HepG2 (cell line): Measurements from ENCODE around the gene ZNF22. TPM values are rescaled to one million over a fixed set of nuclear protein-coding genes. Genes with fewer than 3 reads are reported as not detected.

Experiments used
- PHB2 ChIP-seq: fragments of 450-650 bp; IDR thresholded peaks from 2 replicates; pipeline ENCODE4 v1.6.1; 2018; ENCODE audit not compliant: partially characterized antibody
- SMARCC2 ChIP-seq: fragments of 450-650 bp; IDR thresholded peaks from 2 replicates; pipeline ENCODE4 v1.6.1; 2017; ENCODE audit warnings: antibody characterized with exemption, mild to moderate bottlenecking
- TCF12 ChIP-seq, 2 experiments: fragments of 450-650 bp in 1 of 2; sonication (generic) in 1 of 2; formaldehyde crosslinking in 1 of 2; IDR thresholded peaks; 2 replicates each; pipeline versions ENCODE4 v1.6.1 to v1.8.0; 2017 to 2022; ENCODE audit warnings: antibody characterized with exemption in 1 of 2, mild to moderate bottlenecking in 1 of 2, missing genetic modification reagents in 1 of 2, moderate library complexity in 1 of 2
- ZNF33B ChIP-seq: sonication (generic); formaldehyde crosslinking; IDR thresholded peaks from 2 replicates; pipeline ENCODE4 v1.5.1; 2020; ENCODE audit warnings: mild to moderate bottlenecking, missing genetic modification reagents
- ZNF546 ChIP-seq: sonication (generic); formaldehyde crosslinking; conservative IDR thresholded peaks from 2 replicates; pipeline ENCODE4 v1.8.1; 2023; ENCODE audit warnings: mild to moderate bottlenecking, missing genetic modification reagents
- ZNF772 ChIP-seq: sonication (generic); formaldehyde crosslinking; IDR thresholded peaks from 2 replicates; pipeline ENCODE4 v1.5.0; 2020; ENCODE audit warnings: mild to moderate bottlenecking, missing genetic modification reagents
- polyA plus RNA-seq, 8 experiments: library from polyadenylated mRNA; depleted of rRNA in 3 of 8; stranded (reverse) in 7 of 8; unstranded in 1 of 8; fragments of >200 nt; fragmentation: Illumina TruSeq in 4 of 8; extraction: Trizol in 4 of 8; gene quantifications; 2 replicates each; pipeline versions ENCODE4 v1.2.1 to v1.2.3, GENCODE V29; 2011 to 2016; ENCODE audit warnings: low read depth in 4 of 8, missing spikeins in 1 of 8, mixed read lengths in 1 of 8; ENCODE audit not compliant: insufficient read depth in 1 of 8
- total RNA-seq, 5 experiments: library from RNA; depleted of rRNA; stranded (reverse); fragments of >200 nt; fragmentation: Illumina TruSeq; extraction: Trizol; gene quantifications; 2 replicates each; pipeline ENCODE4 v1.2.3, GENCODE V29; 2016; ENCODE audit warnings: low read depth in 1 of 5
- TF ChIP-seq, protein P1 (sequence below): sonication (generic); formaldehyde crosslinking; conservative IDR thresholded peaks from 2 replicates; pipeline ENCODE4 v1.8.0; 2022; ENCODE audit warnings: low read depth, missing genetic modification reagents
- TF ChIP-seq, protein P2 (sequence below): sonication (generic); formaldehyde crosslinking; IDR thresholded peaks from 2 replicates; pipeline ENCODE4 v1.5.1; 2020; ENCODE audit warnings: mild to moderate bottlenecking, missing genetic modification reagents, moderate library complexity
- TF ChIP-seq, protein P3 (sequence below): sonication (generic); formaldehyde crosslinking; IDR thresholded peaks from 2 replicates; pipeline ENCODE4 v1.5.0; 2020; ENCODE audit warnings: missing genetic modification reagents, mild to moderate bottlenecking, borderline replicate concordance
- TF ChIP-seq, protein P4 (sequence below): sonication (generic); formaldehyde crosslinking; IDR thresholded peaks from 2 replicates; pipeline ENCODE4 v1.4.0; 2020; ENCODE audit warnings: missing genetic modification reagents
- TF ChIP-seq, protein P5 (sequence below): sonication (generic); formaldehyde crosslinking; IDR thresholded peaks from 2 replicates; pipeline ENCODE4 v1.4.0; 2020; ENCODE audit warnings: missing genetic modification reagents
- TF ChIP-seq, protein P6 (sequence below): sonication (generic); formaldehyde crosslinking; IDR thresholded peaks from 2 replicates; pipeline ENCODE4 v1.5.0; 2020; ENCODE audit warnings: mild to moderate bottlenecking, missing genetic modification reagents
- TF ChIP-seq, protein P7 (sequence below): sonication (generic); formaldehyde crosslinking; IDR thresholded peaks from 2 replicates; pipeline ENCODE4 v1.4.0; 2020; ENCODE audit warnings: low read depth, mild to moderate bottlenecking, missing genetic modification reagents
- TF ChIP-seq, protein P8 (sequence below): sonication (generic); formaldehyde crosslinking; IDR thresholded peaks from 2 replicates; pipeline ENCODE4 v1.8.0; 2023; ENCODE audit warnings: mild to moderate bottlenecking, missing genetic modification reagents
- TF ChIP-seq, protein P9 (sequence below): sonication (generic); formaldehyde crosslinking; IDR thresholded peaks from 2 replicates; pipeline ENCODE4 v1.4.0; 2020; ENCODE audit warnings: missing genetic modification reagents

ZNF22 gene
- total and polyA plus RNA-seq, 2 of the 13 experiments (the other 11 are each of a cell fraction or from before 2014, with no cell fraction given), result 0.40 to 1.3 TPM

DNA sequence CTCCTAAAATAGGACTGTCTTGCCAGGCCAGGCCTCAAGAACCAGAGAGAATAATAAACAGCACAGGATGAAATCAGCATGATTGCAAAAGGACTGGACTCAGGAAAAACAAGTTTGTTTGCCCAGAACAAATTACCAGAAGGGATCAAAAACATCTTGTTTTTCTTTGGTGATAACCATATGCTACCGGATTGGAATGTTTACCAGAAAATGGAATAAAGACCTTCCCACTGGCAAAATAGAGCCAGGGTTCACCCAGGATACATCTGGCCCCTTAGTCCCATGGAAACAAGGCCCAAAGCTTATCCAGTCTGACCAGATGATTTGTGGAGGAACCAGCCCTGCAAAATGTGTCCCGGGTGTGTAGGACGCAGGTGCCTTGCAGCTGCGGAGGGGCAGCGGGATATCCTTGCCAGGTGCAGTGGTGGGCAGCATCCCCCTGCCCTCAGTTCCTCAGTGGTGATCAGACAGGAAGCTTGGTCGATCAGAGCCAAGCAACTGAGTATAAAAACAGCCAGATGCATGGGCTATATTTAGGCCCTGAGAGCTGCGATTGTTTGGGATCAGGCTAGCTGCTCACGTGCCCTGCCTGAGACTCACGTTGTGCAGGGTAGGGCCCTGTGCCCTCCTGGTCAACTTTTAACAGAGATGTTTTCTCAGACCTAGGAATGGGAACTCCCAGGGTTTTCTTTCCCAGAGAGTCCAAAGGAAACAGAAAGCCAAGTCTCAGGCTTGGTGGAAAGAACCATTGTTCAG is 4.6 kb upstream of the ZNF22 start (continued):
- TF ChIP-seq, protein P1, sequence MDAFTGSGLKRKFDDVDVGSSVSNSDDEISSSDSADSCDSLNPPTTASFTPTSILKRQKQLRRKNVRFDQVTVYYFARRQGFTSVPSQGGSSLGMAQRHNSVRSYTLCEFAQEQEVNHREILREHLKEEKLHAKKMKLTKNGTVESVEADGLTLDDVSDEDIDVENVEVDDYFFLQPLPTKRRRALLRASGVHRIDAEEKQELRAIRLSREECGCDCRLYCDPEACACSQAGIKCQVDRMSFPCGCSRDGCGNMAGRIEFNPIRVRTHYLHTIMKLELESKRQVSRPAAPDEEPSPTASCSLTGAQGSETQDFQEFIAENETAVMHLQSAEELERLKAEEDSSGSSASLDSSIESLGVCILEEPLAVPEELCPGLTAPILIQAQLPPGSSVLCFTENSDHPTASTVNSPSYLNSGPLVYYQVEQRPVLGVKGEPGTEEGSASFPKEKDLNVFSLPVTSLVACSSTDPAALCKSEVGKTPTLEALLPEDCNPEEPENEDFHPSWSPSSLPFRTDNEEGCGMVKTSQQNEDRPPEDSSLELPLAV (CRISPR knock-in tag), result no peak
- TF ChIP-seq, protein P2, sequence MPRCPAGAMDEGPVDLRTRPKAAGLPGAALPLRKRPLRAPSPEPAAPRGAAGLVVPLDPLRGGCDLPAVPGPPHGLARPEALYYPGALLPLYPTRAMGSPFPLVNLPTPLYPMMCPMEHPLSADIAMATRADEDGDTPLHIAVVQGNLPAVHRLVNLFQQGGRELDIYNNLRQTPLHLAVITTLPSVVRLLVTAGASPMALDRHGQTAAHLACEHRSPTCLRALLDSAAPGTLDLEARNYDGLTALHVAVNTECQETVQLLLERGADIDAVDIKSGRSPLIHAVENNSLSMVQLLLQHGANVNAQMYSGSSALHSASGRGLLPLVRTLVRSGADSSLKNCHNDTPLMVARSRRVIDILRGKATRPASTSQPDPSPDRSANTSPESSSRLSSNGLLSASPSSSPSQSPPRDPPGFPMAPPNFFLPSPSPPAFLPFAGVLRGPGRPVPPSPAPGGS, result no peak
- TF ChIP-seq, protein P3, sequence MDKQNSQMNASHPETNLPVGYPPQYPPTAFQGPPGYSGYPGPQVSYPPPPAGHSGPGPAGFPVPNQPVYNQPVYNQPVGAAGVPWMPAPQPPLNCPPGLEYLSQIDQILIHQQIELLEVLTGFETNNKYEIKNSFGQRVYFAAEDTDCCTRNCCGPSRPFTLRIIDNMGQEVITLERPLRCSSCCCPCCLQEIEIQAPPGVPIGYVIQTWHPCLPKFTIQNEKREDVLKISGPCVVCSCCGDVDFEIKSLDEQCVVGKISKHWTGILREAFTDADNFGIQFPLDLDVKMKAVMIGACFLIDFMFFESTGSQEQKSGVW (CRISPR knock-in tag), result no peak
- TF ChIP-seq ZNF772 (no peak), ZNF33B (CRISPR knock-in tag) (no peak), ZNF546 (CRISPR knock-in tag) (no peak), TCF12 (IDR thresholded peaks at IDR 0.05) (no peak), TCF12 (CRISPR knock-in tag; IDR thresholded peaks at IDR 0.05) (no peak), SMARCC2 (no peak), PHB2 (no peak)
- TF ChIP-seq, protein P4, sequence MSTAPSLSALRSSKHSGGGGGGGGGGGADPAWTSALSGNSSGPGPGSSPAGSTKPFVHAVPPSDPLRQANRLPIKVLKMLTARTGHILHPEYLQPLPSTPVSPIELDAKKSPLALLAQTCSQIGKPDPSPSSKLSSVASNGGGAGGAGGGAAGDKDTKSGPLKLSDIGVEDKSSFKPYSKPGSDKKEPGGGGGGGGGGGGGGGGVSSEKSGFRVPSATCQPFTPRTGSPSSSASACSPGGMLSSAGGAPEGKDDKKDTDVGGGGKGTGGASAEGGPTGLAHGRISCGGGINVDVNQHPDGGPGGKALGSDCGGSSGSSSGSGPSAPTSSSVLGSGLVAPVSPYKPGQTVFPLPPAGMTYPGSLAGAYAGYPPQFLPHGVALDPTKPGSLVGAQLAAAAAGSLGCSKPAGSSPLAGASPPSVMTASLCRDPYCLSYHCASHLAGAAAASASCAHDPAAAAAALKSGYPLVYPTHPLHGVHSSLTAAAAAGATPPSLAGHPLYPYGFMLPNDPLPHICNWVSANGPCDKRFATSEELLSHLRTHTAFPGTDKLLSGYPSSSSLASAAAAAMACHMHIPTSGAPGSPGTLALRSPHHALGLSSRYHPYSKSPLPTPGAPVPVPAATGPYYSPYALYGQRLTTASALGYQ (CRISPR knock-in tag), result peak; percentile 75; the same call in 1 of the 2 replicates
- TF ChIP-seq, protein P5, sequence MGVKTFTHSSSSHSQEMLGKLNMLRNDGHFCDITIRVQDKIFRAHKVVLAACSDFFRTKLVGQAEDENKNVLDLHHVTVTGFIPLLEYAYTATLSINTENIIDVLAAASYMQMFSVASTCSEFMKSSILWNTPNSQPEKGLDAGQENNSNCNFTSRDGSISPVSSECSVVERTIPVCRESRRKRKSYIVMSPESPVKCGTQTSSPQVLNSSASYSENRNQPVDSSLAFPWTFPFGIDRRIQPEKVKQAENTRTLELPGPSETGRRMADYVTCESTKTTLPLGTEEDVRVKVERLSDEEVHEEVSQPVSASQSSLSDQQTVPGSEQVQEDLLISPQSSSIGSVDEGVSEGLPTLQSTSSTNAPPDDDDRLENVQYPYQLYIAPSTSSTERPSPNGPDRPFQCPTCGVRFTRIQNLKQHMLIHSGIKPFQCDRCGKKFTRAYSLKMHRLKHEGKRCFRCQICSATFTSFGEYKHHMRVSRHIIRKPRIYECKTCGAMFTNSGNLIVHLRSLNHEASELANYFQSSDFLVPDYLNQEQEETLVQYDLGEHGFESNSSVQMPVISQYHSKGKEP (CRISPR knock-in tag), result 0 out of 2 replicates have a peak, but pooled peaks have one; percentile 30
- TF ChIP-seq, protein P6, sequence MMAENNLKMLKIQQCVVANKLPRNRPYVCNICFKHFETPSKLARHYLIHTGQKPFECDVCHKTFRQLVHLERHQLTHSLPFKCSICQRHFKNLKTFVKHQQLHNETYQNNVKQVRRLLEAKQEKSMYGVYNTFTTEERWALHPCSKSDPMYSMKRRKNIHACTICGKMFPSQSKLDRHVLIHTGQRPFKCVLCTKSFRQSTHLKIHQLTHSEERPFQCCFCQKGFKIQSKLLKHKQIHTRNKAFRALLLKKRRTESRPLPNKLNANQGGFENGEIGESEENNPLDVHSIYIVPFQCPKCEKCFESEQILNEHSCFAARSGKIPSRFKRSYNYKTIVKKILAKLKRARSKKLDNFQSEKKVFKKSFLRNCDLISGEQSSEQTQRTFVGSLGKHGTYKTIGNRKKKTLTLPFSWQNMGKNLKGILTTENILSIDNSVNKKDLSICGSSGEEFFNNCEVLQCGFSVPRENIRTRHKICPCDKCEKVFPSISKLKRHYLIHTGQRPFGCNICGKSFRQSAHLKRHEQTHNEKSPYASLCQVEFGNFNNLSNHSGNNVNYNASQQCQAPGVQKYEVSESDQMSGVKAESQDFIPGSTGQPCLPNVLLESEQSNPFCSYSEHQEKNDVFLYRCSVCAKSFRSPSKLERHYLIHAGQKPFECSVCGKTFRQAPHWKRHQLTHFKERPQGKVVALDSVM (CRISPR knock-in tag), result no peak
- TF ChIP-seq, protein P7, sequence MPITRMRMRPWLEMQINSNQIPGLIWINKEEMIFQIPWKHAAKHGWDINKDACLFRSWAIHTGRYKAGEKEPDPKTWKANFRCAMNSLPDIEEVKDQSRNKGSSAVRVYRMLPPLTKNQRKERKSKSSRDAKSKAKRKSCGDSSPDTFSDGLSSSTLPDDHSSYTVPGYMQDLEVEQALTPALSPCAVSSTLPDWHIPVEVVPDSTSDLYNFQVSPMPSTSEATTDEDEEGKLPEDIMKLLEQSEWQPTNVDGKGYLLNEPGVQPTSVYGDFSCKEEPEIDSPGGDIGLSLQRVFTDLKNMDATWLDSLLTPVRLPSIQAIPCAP (CRISPR knock-in tag), result no peak
- TF ChIP-seq, protein P8, sequence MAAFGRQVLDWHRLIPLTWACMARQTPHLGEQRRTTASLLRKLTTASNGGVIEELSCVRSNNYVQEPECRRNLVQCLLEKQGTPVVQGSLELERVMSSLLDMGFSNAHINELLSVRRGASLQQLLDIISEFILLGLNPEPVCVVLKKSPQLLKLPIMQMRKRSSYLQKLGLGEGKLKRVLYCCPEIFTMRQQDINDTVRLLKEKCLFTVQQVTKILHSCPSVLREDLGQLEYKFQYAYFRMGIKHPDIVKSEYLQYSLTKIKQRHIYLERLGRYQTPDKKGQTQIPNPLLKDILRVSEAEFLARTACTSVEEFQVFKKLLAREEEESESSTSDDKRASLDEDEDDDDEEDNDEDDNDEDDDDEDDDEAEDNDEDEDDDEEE (CRISPR knock-in tag), result no peak
- TF ChIP-seq, protein P9, sequence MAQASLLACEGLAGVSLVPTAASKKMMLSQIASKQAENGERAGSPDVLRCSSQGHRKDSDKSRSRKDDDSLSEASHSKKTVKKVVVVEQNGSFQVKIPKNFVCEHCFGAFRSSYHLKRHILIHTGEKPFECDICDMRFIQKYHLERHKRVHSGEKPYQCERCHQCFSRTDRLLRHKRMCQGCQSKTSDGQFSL (CRISPR knock-in tag), result no peak
